Uterus (tissue), 2 donors: ENCODE results near the gene TRIP6.

Source experiments
- POLR2A ChIP-seq, 2 donors: fragments of 450-650 bp; IDR thresholded peaks; one replicate each; pipeline ENCODE4 v1.6.1; 2016; ENCODE audit warnings: antibody characterized with exemption in 2 of 2, mild to moderate bottlenecking in 1 of 2, moderate library complexity in 1 of 2
- TF ChIP-seq, protein P1 (sequence below), 4 experiments: fragments of 200-600 bp in 2 of 4; fragments of 450-650 bp in 2 of 4; sonication (generic) in 2 of 4; IDR thresholded peaks; one replicate each; pipeline ENCODE4 v1.5.1; 2016 to 2019; ENCODE audit warnings: antibody characterized with exemption in 4 of 4, mild to moderate bottlenecking in 2 of 4, moderate library complexity in 1 of 4

- TF ChIP-seq, protein P1, sequence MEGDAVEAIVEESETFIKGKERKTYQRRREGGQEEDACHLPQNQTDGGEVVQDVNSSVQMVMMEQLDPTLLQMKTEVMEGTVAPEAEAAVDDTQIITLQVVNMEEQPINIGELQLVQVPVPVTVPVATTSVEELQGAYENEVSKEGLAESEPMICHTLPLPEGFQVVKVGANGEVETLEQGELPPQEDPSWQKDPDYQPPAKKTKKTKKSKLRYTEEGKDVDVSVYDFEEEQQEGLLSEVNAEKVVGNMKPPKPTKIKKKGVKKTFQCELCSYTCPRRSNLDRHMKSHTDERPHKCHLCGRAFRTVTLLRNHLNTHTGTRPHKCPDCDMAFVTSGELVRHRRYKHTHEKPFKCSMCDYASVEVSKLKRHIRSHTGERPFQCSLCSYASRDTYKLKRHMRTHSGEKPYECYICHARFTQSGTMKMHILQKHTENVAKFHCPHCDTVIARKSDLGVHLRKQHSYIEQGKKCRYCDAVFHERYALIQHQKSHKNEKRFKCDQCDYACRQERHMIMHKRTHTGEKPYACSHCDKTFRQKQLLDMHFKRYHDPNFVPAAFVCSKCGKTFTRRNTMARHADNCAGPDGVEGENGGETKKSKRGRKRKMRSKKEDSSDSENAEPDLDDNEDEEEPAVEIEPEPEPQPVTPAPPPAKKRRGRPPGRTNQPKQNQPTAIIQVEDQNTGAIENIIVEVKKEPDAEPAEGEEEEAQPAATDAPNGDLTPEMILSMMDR (IDR thresholded peaks at IDR 0.05) = no peak
- TF ChIP-seq POLR2A (IDR thresholded peaks at IDR 0.05) = no peak
Observed at GRCh38 chr7:100829150-100829716, 38.0 kb upstream of the TRIP6 start.
